NK-92 treated with Interleukin-12 subunit alpha and Interleukin-12 subunit beta, amount 100 ng/mL, for 24 hours (cell line): ENCODE results near the gene WNT7A.

ENCODE experiments used
- DNase-seq: peaks from one replicate; lab custom pipeline; 2025; lab: John Stamatoyannopoulos, UW

WNT7A gene

DNA sequence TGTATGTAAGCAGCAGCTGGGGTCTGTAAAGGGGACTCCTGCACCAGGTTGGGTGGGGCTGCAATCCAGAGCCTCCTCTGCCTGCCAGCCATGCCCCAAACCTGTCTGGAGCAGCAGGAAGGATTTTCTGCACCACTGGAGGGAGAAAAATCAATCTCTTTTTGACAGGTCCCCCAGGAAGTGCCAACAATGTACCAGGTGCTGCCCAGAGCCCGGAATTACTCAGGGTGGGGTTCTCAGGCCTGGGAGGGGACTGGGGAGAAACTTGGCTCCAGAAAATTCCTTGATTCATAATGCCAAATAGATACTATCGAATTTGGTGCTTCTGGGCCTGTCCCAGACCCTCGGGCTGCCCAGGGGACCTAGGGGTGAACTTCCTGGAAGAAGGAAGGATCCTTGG lies 52.6 kb downstream of the WNT7A start:
- DNase-seq = no peak

DNA sequence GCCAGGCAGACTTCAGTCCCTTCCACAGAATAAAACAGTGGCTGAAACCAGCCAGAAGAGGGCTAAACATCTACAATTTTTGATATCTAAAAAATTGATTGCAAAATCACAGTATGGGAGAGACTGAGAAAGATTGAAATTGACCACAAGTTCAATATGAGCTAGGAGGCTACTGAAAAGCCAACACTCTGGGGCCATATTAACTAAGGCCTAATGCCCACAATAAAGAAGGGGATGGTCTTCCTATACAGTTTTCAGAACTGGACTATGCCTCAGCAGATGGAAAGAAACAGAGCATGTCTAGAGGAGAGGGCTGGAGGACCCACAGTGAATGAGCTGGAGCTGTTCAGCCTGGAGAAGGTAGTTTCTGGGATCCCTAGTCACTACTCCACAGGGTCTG lies 53.2 kb downstream of the WNT7A start:
- DNase-seq = no peak

DNA sequence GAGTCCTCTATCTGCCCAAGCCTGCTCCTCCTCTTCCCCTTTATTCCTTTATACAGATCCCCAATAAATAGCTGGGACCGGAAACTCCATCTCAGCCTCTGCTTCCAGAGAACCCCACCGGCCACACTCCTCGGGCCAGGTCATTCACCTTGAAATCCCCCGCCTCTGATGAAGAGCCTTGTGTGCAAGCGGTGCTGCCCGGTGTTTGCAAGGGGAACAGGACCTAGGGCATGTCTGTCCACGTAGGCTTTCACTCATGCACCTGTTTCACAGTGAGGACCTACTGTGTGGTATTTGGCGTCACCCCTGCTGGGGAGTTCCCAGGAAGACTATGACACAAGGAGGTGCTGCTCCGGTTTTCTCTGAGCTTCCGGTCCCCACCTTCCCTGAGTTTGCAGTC lies 54.0 kb downstream of the WNT7A start:
- DNase-seq = no peak

DNA sequence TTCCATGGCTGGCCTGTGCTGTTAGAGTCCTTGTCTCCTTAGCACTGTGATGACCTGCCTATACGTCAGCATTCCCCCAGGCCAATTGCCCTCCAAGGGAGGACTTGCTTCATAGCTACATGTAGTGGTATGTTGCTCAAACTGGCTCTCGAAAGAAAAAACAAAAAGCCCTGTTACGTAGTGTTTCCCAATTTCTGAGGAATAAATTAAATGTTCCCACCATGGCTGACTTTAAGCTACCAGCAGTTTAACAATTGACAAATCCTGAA lies 54.6 kb downstream of the WNT7A start:
- DNase-seq = no peak

DNA sequence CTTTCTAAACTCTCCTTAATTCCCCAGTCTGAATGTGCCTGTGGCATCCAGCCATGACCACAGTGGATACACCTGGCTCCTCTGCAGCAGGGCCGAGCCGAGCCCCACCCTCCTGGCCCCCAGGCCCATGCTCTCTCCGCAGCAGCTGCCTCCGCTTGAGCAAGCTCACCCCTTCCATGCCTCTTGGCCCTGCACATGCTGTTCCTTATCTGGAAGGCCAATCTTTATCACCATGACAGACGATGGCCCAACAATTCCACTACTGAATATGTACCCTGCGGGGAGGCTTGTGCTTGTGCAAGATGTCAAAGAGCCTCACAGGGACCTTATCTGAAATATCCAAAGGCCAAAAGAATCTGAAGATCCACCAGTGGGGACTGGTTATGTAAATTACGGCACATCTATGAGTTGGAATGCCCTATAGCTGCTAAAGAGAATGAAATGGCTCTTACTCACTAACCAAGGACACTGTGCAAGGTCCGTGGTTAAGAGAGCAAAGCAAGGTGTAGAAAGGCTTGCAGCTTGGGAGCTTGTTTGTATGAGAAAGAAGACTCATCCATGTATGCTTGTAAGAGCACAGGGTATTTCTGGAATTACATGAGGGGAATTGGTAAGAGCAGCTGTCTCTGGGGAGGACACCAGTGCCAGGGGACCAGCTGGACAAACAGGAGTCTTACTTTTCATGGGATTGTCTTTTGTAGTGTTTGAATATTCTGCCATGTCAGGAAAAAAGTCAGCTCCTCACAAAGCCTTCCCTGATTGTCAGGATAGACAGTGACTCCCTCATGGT lies 55.2 kb downstream of the WNT7A start:
- no peak for DNase-seq

DNA sequence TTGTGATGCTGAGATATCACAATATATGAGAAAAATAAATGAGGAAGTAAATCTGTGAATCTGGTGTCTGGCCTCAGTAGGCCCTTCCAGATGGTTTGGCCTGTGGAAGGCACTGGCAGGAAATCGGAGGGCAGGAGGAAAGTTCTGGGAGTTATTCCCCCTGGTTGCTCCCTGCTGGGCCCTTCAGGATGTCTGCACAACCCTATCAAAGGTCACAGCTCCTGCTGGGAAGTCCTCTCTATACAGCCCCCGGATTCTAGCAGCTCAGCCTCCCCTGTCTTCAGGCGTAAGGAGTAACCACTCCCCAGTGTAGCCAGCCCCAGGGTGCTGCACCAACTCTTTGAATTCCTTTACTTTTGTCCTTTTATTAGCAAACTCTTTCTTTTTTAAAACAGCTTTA lies 56.2 kb downstream of the WNT7A start:
- DNase-seq = no peak

DNA sequence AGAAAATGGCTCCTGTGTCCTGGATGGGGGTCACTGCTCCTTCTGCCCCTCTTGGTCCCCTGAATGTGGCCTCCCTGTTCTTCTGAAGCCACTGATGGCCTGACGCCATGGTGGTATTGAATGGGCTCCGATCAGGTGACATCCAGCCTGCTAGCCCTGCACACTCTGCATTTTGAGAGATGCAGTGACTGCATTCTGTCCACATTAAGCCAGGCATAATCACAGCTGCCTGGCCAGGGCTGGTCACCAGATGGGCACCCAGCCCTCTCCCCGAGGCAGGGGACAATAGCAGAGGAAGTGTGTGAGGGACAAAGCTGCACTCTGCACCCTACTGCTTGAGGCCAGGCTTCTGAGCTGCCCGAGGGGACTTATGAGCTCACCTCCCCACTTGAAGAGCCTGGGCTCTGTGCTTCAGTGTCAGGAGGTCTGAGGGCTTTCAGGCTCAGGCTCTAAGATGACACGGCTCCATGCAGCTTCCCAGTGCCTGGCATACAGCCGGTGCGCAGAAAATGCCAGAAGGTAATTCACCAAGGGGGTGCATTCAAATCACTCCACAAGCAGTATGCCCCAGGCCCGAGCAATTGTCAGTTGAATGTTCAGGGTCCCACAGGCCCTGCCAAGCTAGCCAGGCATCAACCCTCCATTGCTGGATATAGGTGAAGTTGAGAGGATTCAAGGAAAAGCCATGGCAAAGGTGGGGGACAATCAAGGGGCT lies 56.8 kb downstream of the WNT7A start:
- DNase-seq = no peak

DNA sequence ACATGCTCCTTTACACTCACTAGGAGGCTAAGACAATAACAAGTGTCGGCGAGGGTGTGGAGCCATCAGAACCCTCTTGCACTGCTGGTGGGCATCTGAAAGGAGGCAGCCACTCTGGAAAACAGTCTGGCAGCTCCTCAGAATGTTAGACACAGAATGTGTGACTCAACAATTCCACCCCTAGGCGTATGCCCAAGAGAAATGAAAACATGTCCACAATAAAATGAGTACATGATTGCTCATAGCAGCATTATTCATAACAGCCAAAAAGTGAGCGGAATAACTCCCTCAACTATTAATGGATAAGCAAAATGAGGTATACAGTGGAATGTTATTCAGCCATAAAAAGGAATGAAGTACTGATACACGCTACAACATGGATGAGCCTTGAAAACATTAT lies 57.8 kb downstream of the WNT7A start:
- no peak for DNase-seq

DNA sequence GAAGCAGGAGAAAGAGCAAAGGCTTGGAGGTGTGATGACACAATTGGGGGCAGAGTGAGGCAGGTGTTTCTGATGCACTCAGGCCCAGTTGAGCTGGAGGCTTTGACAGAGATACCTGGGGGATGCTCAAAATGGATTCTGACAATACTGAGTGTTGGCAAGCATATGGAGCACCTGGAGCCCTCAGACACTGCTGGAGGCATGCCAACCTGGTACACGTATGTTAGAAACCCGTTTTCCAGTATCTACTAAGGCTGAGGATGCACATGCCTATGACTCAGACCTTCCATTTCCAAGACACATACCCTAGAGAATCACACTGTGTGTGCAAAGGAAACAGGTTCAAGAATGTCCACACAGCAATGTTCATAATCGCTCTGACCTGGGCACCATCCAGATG lies 58.7 kb downstream of the WNT7A start:
- no peak for DNase-seq

DNA sequence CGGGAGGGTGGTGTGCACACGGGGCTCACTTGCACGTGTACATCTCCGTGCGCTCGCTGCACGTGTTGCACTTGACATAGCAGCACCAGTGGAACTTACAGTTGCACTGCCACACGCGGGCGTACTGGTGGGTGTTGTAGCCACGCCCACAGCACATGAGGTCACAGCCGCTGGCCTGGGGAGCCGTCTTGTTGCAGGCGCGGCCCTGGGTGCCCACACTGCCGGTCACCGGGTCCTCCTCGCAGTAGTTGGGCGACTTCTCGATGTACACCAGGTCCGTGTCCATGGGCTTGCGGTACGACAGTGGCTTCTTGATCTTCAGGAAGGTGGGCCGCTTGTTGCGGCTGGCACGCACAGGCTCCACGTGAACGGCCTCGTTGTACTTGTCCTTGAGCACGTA lies 61.0 kb downstream of the WNT7A start:
- no peak for DNase-seq

DNA sequence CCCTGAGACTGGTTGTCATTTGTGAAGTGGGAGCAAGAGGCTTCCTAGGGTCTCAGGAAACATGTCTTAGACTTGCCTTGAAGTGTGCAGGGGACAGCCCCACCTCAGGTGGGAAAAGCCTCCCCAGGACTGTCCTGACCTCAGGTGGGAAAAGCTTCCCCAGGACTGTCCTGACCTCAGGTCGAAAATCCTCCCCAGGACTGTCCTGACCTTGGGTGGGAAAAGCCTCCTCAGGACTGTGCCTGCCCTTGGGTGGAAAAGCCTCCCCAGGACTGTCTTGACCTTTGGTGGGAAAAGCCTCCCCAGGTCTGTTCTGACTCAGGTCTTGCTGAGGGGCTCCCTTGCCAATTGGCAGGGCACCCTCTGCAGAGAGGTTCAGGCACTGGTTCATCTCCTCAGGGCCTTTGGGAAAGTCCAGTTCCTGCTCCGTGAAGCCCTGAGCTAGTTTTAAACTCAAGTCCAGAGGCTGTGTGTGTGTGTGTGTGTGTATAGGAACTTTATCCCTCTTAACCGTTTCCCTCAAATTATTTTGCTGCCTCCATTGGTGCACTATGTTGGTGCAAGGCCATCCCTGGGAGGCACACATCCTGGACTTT lies 64.7 kb downstream of the WNT7A start:
- DNase-seq = no peak

DNA sequence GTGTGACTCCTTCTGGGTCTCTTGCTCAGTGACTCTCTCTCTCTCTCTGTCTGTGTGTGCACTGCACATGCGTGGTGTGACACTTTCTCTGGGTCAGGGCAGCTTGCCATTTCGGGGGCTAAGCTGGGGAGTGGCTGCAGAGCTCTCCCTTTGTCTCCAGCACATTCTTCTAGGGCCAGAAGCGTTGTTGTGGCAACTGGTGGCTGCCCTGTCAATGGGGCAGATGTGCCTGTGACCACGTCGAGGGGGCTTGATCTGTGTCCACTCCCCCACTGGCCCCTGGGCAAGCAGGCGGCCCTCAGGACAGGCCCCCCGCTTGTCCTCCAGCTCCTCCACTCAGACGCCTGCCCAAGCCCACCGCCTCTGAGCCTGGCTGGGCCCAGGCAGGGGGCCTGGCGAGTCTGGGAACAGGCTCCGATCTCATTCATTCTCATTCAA lies 67.8 kb downstream of the WNT7A start:
- no peak for DNase-seq

DNA sequence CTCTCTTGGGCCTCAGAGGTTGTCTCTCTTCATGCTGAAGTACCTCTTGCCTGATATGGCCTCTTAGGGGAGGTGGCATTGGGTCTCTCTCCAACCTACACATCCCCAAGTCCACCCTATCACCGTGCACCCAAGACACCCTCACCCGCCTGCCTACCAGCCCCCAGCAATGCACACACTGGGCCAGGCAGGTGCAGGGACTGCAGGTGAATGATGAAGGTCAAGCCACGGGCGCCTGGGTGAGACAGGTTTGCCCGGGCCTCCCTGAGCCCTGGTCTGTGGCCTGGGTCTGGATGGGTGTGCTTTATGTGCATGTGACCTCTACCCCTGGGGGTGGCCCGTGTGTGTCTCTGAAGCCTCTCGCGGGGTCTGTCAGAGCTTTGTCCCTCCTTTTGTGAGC lies 68.3 kb downstream of the WNT7A start:
- no peak for DNase-seq

DNA sequence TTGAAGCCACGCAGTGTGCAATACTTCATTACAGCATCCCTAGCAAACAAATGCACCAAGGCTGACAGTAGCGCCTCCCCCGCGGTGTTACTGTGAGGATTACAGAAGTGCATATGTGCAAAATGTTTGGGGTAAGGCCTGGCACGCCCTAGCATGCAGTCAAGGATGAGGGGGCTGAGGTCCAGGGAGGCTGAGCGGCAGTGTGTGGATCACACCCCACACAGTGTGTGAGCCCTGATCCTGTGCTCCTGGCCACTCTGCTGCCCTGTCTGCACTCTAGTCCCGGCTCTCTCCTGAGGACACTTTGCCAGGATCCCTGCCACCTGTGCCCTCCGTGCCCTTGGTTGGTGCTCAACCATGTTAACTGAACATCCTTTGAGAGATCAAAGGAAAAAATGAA lies 71.3 kb downstream of the WNT7A start:
- no peak for DNase-seq

DNA sequence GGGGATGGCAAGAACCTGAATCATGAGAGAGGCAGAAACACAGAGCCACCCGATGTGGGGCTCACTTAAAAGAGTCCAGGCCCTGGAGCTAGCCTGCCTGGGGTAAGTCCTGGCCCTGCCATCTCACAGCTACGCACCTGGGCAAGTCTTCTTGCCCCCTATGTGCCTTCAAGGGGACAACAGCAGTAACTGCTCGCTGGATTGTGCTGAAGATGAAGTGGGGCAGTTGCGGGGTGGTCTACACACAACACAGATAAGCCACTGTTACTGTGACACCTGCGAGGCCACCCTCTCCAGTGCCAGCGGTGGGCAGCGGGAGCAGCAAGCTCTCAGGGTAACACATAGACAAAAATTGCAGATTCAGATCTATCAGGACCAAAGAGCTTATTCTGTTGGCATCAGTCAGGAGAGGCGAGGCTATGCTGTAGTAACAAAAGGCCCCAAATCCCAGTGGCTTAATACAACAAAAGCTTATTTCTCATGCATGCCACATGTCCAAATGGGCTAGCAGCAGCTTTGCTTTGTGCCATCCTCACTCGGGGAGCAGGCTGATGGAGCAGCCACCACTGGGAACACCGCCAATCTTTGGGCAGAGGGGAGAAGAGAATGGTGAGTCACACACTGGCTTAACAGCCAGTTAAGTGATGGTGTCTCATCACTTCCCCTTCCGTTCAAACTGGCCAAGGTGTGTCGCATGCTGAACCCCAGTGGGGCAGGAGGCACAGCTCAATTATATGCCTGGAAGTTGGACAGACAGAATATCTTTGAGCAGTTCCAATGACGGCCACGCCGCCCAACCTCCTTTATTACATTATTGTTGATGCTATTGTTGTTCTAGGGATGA lies 78.3 kb downstream of the WNT7A start:
- no peak for DNase-seq

DNA sequence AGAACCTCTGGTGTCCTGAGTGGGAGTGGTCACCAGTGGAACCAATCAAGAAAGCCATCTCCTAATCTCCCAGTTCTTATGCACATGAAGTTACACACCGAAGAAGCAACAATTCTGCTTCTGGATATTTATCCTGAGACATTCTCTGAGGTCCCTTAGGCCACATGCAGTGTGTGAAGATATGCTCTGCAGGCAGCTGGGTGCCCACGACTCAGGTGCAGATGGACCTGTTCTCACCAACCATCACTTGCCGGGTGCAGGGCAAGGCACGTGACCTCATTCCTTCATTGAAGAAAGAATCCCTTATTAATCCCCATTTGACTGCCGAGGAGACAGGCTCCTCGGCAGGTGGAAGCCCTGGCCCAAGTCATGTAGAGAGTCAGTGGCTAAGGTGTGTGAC lies 79.8 kb downstream of the WNT7A start:
- DNase-seq = no peak

DNA sequence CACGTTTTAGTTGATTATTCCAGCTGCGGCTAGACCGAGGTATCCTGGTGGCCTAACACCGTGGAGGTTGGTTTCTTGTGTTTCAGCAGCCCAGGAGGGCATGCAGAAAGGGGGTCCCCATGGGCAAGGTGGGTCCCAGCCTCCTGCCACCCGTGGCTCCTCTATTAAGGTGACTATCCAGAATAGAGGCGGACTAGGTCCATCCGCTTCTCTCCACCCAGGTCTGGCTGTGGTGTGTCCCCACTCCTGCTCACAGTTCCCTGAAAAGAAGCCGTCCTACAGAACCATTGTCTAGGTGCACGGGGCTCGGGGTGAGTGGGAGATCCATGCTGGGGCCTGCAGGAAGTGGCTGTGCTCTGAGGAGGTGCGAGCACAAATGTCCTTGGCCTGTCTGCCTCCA lies 81.5 kb downstream of the WNT7A start:
- no peak for DNase-seq

DNA sequence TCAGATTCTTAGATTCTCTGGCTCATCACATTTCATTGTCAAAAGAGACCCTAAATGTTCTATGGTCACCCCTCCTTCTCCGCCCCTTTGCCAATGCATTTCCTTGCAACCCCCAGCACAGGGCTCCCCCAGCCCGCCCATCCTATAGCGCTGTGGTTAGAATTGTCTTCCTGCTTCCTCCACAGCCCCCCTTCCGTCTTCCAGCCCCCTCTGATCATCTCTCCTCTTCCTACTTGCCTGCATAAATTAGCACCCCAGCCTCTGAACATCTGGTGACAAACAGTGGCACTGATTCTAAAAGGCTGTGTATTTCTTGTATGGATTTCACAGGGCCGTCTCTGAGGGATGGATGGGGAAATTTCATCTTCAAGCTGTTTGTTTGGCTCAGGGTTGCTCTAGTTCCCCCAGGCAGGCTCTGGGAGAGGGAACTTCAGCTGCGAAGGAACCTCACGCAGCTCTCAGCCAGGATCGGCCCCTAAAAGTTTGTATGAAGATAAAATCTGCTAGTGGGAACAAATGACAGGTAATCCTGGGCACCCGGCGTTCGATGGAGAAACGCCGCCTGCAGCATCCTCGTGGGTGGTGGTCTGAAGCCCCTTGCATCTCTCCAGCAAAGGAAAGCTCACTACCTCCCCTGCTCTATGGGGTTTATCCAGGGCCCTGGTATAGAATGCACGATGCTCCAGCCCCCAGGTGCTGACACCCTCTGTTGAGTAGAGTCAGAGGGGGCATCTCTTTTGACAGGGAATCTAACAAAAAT lies 83.0 kb downstream of the WNT7A start:
- no peak for DNase-seq

DNA sequence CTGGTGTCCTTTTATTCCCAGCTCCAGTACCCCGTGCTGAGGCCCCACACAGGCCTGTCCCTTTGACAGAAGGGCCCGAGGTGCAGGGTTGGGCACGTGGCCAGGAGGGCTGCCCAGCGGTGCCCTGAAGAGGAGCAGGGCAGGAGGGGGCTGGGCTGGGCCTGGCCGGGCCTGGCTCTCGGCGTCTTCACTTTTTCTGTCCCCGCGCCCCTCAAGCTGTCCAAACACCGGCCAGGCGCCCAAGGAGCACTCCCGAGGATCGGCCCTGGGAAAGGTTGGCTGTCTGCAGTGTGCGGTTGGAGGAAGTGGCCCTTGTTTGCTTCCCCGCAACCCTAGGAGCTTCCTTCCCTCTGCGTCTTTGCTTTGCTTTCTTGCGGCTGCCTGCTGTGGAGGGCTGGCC lies 84.1 kb downstream of the WNT7A start:
- DNase-seq = no peak

DNA sequence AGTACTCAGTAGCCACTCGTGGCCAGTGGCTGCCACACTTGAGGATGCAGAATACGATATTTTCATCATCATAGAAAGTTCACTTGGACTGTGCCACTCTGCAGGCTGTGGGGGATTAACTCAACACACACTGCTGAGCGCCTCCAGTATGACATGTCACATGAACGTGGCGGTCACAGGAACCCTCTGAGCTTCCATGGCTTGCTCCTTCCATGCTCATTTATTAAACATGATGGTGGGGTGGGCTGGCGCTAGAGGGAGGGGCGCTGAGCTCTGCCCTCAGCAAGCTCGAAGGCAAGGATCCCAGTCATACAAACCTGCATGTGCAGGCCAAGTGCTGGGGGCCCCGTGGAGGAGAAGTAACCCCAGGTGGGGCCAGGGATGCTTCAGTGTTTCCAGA lies 85.5 kb downstream of the WNT7A start:
- DNase-seq = no peak

DNA sequence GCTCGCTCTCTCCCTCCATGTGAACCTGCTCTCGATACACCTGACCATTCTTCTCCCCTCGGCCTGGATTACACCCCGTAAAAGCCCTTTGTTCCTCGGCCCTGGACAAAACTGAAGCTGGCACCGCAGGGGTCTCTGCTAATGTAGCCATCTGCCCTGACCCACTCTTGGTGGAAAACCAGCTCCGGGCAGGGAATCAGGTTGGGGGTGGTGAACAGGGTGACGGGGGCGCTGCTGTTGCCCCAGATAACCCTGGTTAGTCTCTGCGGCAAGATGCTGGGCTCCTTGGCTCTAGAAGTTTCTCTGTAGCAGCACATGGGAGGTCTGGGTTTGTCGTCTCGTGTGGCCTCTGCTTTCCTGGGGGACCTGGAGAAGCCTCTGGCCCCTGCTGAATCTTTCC lies 86.4 kb downstream of the WNT7A start:
- DNase-seq = no peak
